Neuronal stem cell (in vitro differentiated cells): ENCODE results near the gene RPS21.

ENCODE experiments used
- DNase-seq: peaks from one replicate; pipeline ENCODE4 v3.0.0-alpha.2; 2013; ENCODE audit warnings: low spot score
- H2AFZ ChIP-seq: one replicate; pipeline ENCODE4 v1.6.1; 2013; ENCODE audit warnings: mild to moderate bottlenecking, low read length, inconsistent platforms
- H2AK5ac ChIP-seq: 2 replicates; pipeline ENCODE4 v1.6.1; 2013; ENCODE audit warnings: low read depth, mild to moderate bottlenecking, inconsistent platforms, low read length, moderate library complexity, mixed read lengths
- H2BK120ac ChIP-seq: 2 replicates; pipeline ENCODE4 v1.6.1; 2013; ENCODE audit warnings: low read depth, mild to moderate bottlenecking, inconsistent platforms, low read length, moderate library complexity, mixed read lengths
- H2BK12ac ChIP-seq: one replicate; pipeline ENCODE4 v1.6.1; 2013; ENCODE audit warnings: low read length, inconsistent platforms
- H2BK15ac ChIP-seq: 2 replicates; pipeline ENCODE4 v1.6.1; 2013; ENCODE audit warnings: mild to moderate bottlenecking, low read length, inconsistent platforms, mixed read lengths
- H2BK5ac ChIP-seq: one replicate; pipeline ENCODE4 v1.6.1; 2013; ENCODE audit warnings: inconsistent platforms, mild to moderate bottlenecking, low read length, moderate library complexity
- H3K14ac ChIP-seq: one replicate; pipeline ENCODE4 v1.6.1; 2013; ENCODE audit warnings: low read length, inconsistent platforms
- H3K18ac ChIP-seq: 2 replicates; pipeline ENCODE4 v1.6.1; 2013; ENCODE audit warnings: low read length, inconsistent platforms
- H3K23ac ChIP-seq: 2 replicates; pipeline ENCODE4 v1.6.1; 2013; ENCODE audit warnings: low read depth, mild to moderate bottlenecking, mixed read lengths, low read length, inconsistent platforms; ENCODE audit not compliant: poor library complexity
- H3K27ac ChIP-seq: replicated peaks from 3 replicates; pipeline ENCODE4 v1.5.1; 2013; ENCODE audit warnings: low read length, inconsistent platforms
- H3K27me3 ChIP-seq, 3 experiments: 2 replicates each; pipeline ENCODE4 v1.6.1; 2013; ENCODE audit warnings: low read length in 3 of 3, mild to moderate bottlenecking in 2 of 3, inconsistent platforms in 1 of 3, low read depth in 1 of 3, mixed read lengths in 1 of 3, moderate library complexity in 1 of 3; ENCODE audit not compliant: control insufficient read depth in 3 of 3, insufficient read depth in 3 of 3
- H3K36me3 ChIP-seq, 2 donors: replicated peaks in 1 of 2; 2 replicates each; pipeline ENCODE4 v1.6.1; 2013; ENCODE audit warnings: low read length in 2 of 2; ENCODE audit not compliant: control insufficient read depth in 2 of 2, insufficient read depth in 2 of 2
- H3K4ac ChIP-seq: 2 replicates; pipeline ENCODE4 v1.6.1; 2013; ENCODE audit warnings: inconsistent platforms, mild to moderate bottlenecking, low read length, moderate library complexity
- H3K4me1 ChIP-seq, 2 donors: 1 replicate in 1 of 2; 2 replicates in 1 of 2; pipeline ENCODE4 v1.6.1; 2013; ENCODE audit warnings: low read length in 2 of 2, low read depth in 1 of 2; ENCODE audit not compliant: control insufficient read depth in 2 of 2, insufficient read depth in 1 of 2
- H3K4me2 ChIP-seq: one replicate; pipeline ENCODE4 v1.6.1; 2013; ENCODE audit warnings: mild to moderate bottlenecking, low read length, inconsistent platforms; ENCODE audit not compliant: insufficient read depth, poor library complexity, severe bottlenecking
- H3K4me3 ChIP-seq, 2 donors: 2 replicates each; pipeline ENCODE4 v1.5.1; 2013; ENCODE audit warnings: low read length in 2 of 2, mild to moderate bottlenecking in 2 of 2, inconsistent platforms in 1 of 2, moderate library complexity in 1 of 2
- H3K79me1 ChIP-seq: one replicate; pipeline ENCODE4 v1.6.1; 2013; ENCODE audit warnings: low read depth, mild to moderate bottlenecking, inconsistent platforms, low read length, moderate library complexity
- H3K9ac ChIP-seq: one replicate; pipeline ENCODE4 v1.6.1; 2013; ENCODE audit warnings: mild to moderate bottlenecking, low read depth, low read length, inconsistent platforms; ENCODE audit not compliant: poor library complexity
- H3K9me3 ChIP-seq, 2 donors: replicated peaks in 1 of 2; 2 replicates each; pipeline versions ENCODE3 to v1.6.1; 2013; ENCODE audit warnings: low read length in 2 of 2, mild to moderate bottlenecking in 2 of 2, inconsistent platforms in 1 of 2, low read depth in 1 of 2, mixed read lengths in 1 of 2, moderate library complexity in 1 of 2; ENCODE audit not compliant: control insufficient read depth in 2 of 2, insufficient read depth in 1 of 2
- H4K8ac ChIP-seq: one replicate; pipeline ENCODE4 v1.6.1; 2013; ENCODE audit warnings: low read depth, mild to moderate bottlenecking, inconsistent platforms, low read length, moderate library complexity
- H4K91ac ChIP-seq: one replicate; pipeline ENCODE4 v1.6.1; 2013; ENCODE audit warnings: low read length, low read depth, mild to moderate bottlenecking, inconsistent platforms; ENCODE audit not compliant: poor library complexity
- WGBS, 2 donors: extraction: QIAGEN DNeasy Blood & Tissue Kit; methylation state at CpG; one replicate each; pipeline ENCODE4 v1.1.7; 2013; ENCODE audit warnings: missing lambda C conversion rate in 2 of 2, mixed read lengths in 1 of 2; ENCODE audit not compliant: insufficient read length in 2 of 2, insufficient replicate concordance in 1 of 2; ENCODE audit errors: extremely low coverage in 2 of 2; 5-methylcytosine and 5-hydroxymethylcytosine counted together

RPS21 gene

DNA sequence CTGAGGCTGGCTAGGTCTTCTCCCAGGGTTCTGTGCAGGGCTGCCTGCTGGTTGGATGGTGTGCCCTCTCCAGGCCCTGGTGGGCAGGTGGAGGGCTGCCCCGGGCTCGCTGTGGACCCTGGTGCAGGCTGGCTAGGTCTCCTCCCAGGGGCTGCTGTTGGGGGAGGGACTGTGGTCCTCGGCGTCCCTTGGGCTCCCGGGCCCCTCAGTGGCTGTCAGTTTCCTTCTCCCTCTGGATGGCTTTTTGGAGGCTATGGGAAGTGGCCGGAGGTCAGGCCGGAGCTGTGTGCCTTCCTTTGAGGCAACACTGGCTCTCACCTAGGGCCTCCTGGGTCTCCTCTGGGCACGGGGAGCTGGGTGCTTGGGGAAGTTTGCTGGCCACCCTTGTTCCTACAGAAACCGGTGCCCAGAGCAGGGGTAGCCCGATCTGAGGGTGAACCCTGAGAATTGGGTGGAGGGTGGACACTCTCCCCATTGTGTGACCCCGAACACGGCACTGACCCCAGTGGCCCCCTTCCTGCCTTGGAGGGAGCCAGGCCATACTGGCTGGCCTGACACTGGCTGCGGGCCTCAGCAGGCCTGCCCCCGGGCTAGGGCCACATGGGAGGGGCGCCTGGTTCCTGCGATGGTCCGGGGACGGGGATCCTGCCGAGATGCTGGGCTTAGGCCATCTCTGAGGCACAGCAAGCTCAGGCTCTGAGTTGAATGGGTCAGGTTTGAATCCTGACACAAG, 24.0 kb downstream of the RPS21 start:
- Histone ChIP-seq H3K9me3 (no peaks in the 10 kb centered on the region), H2AK5ac (peak overlapping the region; percentile 79), H3K14ac (peak overlapping the region; percentile 71), H4K8ac (peak overlapping the region; percentile 72), H3K18ac (peak overlapping the region; percentile 78), H3K4me1 (peaks cover 4 to 14% of the 10 kb centered on the region in 2 donors), H3K27me3 (peaks cover 0 to 81% (median 4%) of the 10 kb centered on the region in 3 experiments), H3K79me1 (peaks cover 5% of the 10 kb centered on the region), H3K4ac (no peak overlapping the region), H3K4me2 (no peak overlapping the region), H3K23ac (peak overlapping the region; percentile 73), H2BK120ac (peak overlapping the region; percentile 99), H3K9ac (peak overlapping the region; percentile 24), H3K36me3 (no peaks in the 10 kb centered on the region), H2BK15ac (peak overlapping the region; percentile 87), H2BK5ac (no peak overlapping the region), H3K27ac (no peak overlapping the region), H4K91ac (no peak overlapping the region), H3K4me3 (no peak overlapping the region), H2BK12ac (peak overlapping the region; percentile 59), H2AFZ (no peak overlapping the region)
- no CpG with 5 or more reads among the region's 19 CpGs for WGBS, 2 donors
- no peak for DNase-seq

DNA sequence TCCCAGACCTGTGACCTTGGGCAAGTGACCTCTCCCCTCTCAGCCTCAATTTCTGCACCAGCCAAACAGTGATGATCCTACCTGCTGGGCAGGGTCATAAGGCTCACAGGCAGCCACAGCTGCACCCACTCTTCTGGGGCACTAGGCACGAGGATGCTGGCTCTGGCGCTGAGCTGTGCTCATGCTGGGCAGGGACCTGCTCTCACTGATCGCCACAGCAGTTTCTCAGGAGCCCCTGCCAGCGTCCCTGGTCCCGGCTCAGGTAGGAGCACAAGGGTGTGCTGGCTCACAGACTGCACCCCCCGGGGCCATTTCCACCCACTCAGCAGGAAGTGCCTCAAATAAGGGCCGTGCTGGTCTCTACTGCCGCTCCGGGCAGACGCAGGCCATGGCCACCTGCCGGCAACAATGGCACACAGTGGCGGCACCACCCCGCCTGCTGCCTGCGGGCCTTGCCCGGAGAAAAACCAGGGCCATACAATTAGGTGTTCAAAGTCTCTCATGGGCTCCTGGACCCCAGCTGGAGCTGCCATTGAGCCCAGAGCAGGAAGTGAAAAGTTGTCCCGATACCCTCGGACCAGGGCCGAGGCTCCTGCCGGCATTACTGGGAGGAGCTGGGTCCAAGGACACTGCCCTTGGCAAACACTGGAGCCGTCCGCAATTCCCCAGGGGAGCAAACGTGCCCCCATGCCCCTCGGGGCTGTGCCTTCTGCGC, 24.7 kb downstream of the RPS21 start:
- Histone ChIP-seq H3K27ac (no peak overlapping the region), H3K4me3 (no peak overlapping the region)

DNA sequence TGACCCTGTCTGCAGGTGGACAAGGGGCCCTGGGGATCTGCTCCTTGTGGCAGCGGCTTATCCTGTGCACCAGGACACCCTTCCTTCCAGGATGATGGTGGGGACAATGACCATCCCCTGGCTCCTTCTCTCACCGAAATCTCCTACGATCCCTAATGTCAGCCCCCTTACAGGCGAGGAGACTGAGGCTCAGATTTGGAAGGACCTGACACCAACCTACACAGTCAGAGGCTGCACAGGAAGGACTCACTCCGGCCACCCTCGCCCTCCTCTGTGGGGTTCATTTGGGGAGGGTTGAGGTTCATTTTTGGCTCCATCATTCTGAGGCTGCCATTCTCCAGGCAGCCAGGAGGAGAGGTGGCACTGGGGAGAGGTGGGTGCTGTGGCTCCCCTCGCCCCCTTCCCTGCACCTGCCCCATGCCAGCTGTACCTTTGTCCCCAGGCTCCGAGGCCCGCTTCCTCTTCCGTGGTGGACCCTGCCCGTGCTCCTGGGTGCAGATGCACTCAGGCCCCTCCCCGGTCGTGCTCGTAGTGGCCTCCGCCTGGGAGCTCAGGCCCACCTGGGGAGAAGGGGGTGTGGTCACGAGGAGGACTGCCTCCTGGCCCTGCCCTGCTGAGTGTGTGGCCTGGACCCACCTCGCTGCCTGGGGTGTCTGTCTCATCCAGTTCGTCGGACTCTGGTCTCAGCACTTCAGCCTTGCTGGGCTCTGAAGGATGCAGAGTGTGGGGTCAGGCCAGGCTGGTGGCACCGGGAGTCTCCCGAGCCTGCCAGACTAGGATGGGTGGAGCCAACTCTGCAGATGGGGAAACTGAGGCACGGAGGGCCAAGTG, 25.5 kb downstream of the RPS21 start:
- H3K27ac ChIP-seq, result no peak overlapping the region
- H4K8ac ChIP-seq, result no peak overlapping the region
- peak overlapping the region; percentile 88 for H2BK15ac ChIP-seq
- no peaks in the 10 kb centered on the region for H3K9me3 ChIP-seq
- peak overlapping the region; percentile 90 for H2AK5ac ChIP-seq
- peak overlapping the region; percentile 97 for H2BK12ac ChIP-seq
- H2BK5ac ChIP-seq, result peak overlapping the region; percentile 22
- no peak overlapping the region for H3K4me3 ChIP-seq
- peak overlapping the region; percentile 70 for H3K18ac ChIP-seq
- peaks cover 0 to 93% (median 4%) of the 10 kb centered on the region in 3 experiments for H3K27me3 ChIP-seq
- H3K79me1 ChIP-seq, result no peaks in the 10 kb centered on the region
- no peak overlapping the region for H2BK120ac ChIP-seq
- H3K4ac ChIP-seq, result no peak overlapping the region
- H3K14ac ChIP-seq, result peak overlapping the region; percentile 71
- WGBS, 2 donors, result no CpG with 5 or more reads among the region's 22 CpGs
- H4K91ac ChIP-seq, result peak overlapping the region; percentile 24
- H3K23ac ChIP-seq, result peak overlapping the region; percentile 97
- DNase-seq, result no peak
- no peak overlapping the region for H3K9ac ChIP-seq
- H3K4me2 ChIP-seq, result no peak overlapping the region
- H2AFZ ChIP-seq, result no peak overlapping the region
- peaks cover 0 to 7% of the 10 kb centered on the region in 2 donors for H3K4me1 ChIP-seq
- H3K36me3 ChIP-seq, result no peaks in the 10 kb centered on the region

More for the DNA sequence above, 24.7 kb downstream of the RPS21 start:
- no peak overlapping the region for H4K91ac ChIP-seq
- H3K14ac ChIP-seq, result no peak overlapping the region
- H2AFZ ChIP-seq, result no peak overlapping the region
- H3K18ac ChIP-seq, result peak overlapping the region; percentile 76
- no peak overlapping the region for H3K4ac ChIP-seq
- H2BK5ac ChIP-seq, result no peak overlapping the region
- H3K79me1 ChIP-seq, result peaks cover 2% of the 10 kb centered on the region
- H3K36me3 ChIP-seq, result no peaks in the 10 kb centered on the region
- DNase-seq, result no peak
- H2BK15ac ChIP-seq, result peak overlapping the region; percentile 87
- H3K4me1 ChIP-seq, result peaks cover 0 to 8% of the 10 kb centered on the region in 2 donors
- H3K27me3 ChIP-seq, result peaks cover 0 to 86% (median 4%) of the 10 kb centered on the region in 3 experiments
- H3K4me2 ChIP-seq, result no peak overlapping the region
- peak overlapping the region; percentile 79 for H2AK5ac ChIP-seq
- peak overlapping the region; percentile 73 for H3K23ac ChIP-seq
- no peak overlapping the region for H4K8ac ChIP-seq
- peak overlapping the region; percentile 73 for H2BK12ac ChIP-seq
- no peak overlapping the region for H2BK120ac ChIP-seq
- H3K9me3 ChIP-seq, result no peaks in the 10 kb centered on the region
- no peak overlapping the region for H3K9ac ChIP-seq
- no CpG with 5 or more reads among the region's 24 CpGs for WGBS, 2 donors
